Occipital lobe (tissue), 2 donors: Measurements from ENCODE around the gene DNAJB13. TPM values are rescaled to one million over a fixed set of nuclear protein-coding genes. Genes with fewer than 3 reads are reported as not detected.

ENCODE experiments used
- DNase-seq: peaks from one replicate; lab custom pipeline; 2025; lab: John Stamatoyannopoulos, UW
- total RNA-seq: library from RNA; depleted of rRNA; stranded (reverse); fragments of >200 nt; gene quantifications from one replicate; pipeline ENCODE4 v1.2.3, GENCODE V29; 2014

The DNAJB13 gene
- total RNA-seq, 1 donor from 2014 or later: 0.47 TPM

DNA sequence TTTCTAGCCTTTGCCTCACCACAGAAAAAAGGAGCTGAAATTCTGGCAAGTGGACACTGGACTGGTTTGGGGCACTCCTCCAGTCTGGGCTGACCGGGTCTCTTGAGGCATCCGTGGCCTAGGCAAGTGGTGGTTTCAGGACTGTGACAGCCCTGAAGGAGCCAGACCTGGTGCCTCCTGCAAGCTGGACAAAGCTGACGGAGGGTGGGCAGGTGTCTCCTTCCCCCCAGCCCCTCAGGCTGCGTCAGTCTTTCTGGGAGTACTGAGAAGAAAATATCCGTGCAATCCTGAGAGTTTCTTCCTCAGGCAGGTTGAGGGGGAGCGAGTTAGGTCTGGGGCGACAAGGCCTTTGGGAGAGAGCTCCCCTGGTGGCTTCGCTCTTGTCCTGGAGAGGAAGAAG, 62.3 kb downstream of the DNAJB13 start:
- DNase-seq: no peak

DNA sequence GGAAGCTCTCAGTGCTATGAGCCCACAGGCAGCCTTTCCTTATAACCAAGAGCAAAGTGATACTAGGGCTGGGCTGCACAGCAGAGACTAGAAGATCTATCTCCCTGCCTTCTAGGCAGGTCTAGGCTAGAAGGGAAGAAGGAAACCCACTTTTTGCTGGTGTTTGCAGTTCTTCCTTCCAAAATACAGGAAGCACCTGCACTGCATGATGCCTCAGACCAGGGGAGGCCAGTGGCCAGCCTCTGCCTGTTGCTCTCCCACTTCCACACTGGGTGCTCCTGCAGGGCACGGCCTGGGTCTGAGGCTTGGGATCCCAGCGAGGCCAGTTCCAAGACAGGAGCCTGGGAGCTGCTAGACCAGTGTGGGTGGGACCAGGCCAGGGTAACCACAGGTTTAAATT, 64.1 kb downstream of the DNAJB13 start:
- no peak for DNase-seq

DNA sequence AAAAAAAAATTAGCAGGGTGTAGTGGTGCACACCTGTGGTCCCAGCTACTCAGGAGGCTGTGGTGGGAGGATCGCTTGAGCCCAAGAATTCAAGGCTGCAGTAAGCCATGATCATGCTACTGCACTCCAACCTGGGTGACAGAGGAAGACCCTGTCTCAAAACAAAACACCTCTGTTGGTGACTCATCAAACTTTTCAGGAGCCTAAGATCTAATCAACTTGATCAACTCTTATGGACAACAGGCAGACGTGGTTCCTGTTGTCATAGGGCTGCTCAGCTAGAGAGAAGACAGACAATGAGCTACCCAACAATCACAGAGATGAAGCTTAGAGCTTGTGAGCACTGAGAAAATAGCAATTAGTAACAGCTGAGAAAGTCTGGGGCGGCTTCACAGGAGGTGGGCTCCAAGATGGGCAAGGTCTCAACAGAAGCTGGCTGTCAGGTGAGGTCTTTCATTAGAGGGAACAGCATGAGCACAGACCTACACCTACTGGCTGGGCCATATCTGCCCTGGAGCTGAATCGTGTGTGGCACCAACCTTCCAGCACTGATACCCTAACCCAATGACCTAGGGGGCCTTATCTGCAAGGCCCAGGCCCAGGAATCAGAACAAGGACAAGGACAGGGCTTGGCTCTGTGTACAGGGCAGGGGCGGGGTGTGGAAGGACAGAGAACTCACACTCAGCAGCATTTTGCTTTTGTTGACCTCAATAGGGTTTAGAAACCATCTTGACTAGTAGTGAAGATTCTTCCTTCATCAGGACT, 65.3 kb downstream of the DNAJB13 start:
- DNase-seq: no peak

DNA sequence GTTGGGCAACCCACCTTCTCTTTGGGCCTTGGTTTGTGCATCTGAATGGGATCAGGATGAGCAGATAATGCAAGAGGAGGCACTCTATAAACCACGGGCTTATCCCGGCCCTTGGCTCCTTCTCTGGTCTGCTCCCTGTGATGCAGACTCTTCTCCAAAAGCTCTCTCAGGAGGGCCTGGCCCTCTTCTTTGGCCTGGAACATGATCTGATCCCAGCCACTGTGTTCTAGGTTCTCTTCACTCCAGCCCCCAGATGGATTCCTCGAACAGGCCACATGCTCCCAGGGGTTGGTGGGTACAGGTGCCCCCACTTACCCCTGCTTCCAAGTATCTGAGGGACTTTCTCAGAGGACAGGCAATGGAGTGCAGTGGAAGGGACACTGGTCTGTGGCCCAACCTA, 66.8 kb downstream of the DNAJB13 start:
- DNase-seq: no peak

DNA sequence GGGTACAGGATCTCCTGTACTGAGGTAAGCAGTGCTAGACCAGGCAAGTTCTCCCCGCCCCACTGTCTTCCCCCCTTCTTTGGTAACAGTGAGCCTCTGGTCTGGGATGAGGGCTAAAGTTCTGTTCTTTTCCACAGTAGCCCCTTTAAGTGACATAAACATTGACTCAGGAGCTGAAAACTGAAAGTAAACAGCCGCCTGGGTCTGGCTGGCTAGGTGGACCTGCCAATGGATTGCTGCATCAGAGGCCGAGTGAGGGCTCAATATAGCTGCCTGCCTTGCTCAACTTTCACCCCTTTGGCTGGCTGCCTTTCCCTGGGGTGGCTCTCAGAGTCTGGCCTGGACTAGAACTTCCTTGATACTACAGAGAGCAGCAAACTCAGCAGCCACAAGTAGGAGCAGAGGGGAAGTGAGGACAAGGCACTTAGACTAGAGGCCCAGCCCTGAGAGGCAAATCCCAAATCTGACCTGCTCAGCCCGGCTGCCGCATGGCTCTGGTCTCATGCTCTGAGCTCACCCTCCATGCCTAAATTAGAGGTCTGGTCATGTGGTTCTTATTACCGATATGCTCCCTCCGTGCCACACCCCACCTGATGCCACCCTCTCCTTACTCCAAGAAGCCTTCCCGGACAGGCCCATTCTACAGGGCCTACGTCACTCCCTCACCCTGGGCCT, 67.6 kb downstream of the DNAJB13 start:
- peak; percentile 40 for DNase-seq

DNA sequence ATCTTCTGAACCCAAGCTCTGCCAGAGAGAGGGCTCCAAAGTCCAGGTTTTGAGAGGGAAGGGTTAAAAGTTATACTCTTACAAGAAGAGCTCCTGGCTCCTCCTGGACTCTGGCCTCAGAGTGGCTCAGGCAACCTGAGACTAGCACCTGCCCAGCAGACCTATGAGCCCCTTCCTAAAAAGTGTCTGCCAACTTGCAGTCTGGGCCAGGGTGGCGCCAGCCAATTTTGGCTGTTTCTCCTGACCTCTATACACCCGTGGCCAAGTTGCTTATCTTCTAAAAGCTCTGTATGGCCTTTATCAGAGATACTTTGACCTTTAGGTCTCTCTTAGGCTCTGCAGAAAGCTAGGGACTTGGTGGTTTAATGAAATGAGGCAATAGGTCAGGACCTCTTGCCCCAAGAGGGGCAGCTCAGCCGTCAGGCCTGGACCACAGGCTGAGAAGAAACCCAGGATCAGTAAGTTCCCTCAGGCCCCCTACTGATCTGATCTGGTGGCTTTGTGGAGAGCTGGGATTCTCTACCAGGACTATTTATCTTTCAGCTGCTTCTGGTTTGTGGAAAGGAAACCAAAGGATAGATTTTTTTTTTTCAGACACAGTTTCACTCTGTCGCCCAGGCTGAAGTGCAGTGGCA, 68.4 kb downstream of the DNAJB13 start:
- no peak for DNase-seq

DNA sequence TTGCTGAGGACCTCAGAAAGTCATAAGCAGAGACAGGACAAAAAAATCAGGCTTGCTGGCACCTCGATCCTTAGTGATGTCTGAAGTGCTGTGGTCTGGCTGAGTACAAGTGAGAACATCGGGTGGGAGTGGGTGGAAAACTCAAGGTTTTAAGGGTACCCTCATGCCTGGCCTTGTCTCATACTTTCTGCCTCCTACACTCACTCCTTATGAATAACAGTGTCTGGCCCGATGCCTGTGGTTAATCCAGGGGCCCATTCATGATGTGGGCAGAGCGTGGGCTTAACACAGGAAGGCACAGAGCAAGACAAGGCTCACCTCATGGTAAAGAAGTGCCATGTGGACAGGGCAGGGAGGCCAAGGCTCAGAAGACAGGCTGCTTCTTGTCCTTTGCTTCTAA, 69.0 kb downstream of the DNAJB13 start:
- DNase-seq: peak; percentile 20

Other genes starting within 250 kb of the DNAJB13 start
- gene RAB6A, start 190.0 kb upstream of the DNAJB13 start, total RNA-seq: 356 TPM
- 24.3 TPM for gene MRPL48, start 163.2 kb upstream of the DNAJB13 start, total RNA-seq
- gene COA4, start 74.2 kb upstream of the DNAJB13 start, total RNA-seq: 38.2 TPM
- 12.6 TPM for gene PAAF1, start 74.0 kb upstream of the DNAJB13 start, total RNA-seq
- 5.0 TPM for gene UCP2, start 31.8 kb downstream of the DNAJB13 start, total RNA-seq
- 0.62 TPM for gene UCP3, start 58.1 kb downstream of the DNAJB13 start, total RNA-seq
- 15.6 TPM for gene C2CD3, start 220.0 kb downstream of the DNAJB13 start, total RNA-seq
- 41.6 TPM for gene PPME1, start 220.3 kb downstream of the DNAJB13 start, total RNA-seq